ENCODE measurements around the gene KYAT1. TPM values are rescaled to one million over a fixed set of nuclear protein-coding genes. Genes with fewer than 3 reads are reported as not detected.

Gene KYAT1
- total and polyA plus RNA-seq, 2 of the 13 experiments (the other 11 are each of a cell fraction or from before 2014, with no cell fraction given) = 9.2 to 46.5 TPM

DNA sequence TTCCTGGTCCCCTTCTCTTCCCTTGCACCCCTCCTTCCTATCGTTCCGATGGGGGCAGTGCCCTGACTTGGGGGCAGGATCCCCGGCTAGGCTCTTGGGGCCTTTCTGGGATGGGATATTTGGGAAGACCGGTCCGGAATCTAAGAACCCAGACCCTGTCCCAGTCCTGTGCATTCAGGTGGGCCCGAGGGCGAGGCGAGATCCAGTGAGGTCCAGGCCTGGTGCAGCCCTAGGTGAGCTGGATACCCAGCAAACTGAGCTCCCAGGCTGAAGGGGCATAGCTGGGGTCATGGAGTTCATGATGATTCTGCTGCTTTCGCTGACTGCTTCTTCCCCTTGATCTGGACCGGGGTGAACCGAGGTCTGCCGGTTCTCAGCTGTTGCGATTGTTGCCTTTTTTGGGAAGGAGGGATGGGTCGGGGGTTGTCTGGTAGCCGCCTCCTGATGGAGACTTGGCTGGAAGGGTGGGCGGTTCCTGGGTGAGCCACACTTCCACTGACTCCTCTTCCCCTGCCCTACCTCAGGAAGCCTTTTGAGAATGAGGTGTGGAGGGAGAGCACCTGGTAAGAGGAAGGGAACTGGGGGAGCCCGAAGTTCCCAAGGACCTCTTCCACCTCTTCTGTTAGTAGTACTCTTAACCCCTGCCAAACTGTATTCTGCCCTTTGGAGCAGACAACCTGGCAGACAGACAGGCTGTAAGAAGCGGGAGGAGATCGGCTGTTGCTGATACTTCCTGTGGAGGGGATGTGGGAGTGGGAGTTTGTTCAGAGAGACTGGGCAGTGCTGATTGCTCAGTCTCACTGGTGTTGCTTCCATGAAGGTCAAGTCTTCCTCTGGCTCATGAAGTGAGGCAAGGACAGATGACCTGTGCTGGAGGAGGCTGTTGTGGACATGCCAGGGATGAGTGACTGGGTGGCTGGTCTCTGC, 1.2 kb upstream of the KYAT1 start (continued):
- TF ChIP-seq, protein P1, sequence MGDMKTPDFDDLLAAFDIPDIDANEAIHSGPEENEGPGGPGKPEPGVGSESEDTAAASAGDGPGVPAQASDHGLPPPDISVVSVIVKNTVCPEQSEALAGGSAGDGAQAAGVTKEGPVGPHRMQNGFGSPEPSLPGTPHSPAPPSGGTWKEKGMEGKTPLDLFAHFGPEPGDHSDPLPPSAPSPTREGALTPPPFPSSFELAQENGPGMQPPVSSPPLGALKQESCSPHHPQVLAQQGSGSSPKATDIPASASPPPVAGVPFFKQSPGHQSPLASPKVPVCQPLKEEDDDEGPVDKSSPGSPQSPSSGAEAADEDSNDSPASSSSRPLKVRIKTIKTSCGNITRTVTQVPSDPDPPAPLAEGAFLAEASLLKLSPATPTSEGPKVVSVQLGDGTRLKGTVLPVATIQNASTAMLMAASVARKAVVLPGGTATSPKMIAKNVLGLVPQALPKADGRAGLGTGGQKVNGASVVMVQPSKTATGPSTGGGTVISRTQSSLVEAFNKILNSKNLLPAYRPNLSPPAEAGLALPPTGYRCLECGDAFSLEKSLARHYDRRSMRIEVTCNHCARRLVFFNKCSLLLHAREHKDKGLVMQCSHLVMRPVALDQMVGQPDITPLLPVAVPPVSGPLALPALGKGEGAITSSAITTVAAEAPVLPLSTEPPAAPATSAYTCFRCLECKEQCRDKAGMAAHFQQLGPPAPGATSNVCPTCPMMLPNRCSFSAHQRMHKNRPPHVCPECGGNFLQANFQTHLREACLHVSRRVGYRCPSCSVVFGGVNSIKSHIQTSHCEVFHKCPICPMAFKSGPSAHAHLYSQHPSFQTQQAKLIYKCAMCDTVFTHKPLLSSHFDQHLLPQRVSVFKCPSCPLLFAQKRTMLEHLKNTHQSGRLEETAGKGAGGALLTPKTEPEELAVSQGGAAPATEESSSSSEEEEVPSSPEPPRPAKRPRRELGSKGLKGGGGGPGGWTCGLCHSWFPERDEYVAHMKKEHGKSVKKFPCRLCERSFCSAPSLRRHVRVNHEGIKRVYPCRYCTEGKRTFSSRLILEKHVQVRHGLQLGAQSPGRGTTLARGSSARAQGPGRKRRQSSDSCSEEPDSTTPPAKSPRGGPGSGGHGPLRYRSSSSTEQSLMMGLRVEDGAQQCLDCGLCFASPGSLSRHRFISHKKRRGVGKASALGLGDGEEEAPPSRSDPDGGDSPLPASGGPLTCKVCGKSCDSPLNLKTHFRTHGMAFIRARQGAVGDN (CRISPR knock-in tag; IDR thresholded peaks at IDR 0.05) = peak; percentile 28
- TF ChIP-seq NR1H2 (CRISPR knock-in tag; IDR thresholded peaks at IDR 0.05; ENCODE audit: borderline replicate concordance, low read depth) = 0 out of 2 replicates have a peak, but pooled peaks have one; percentile 29
- no peak for TF ChIP-seq ZNF142 (CRISPR knock-in tag; IDR thresholded peaks at IDR 0.05)
- no peak for TF ChIP-seq KLF13 (CRISPR knock-in tag; IDR thresholded peaks at IDR 0.05)
- no peak for TF ChIP-seq ISX (CRISPR knock-in tag; conservative IDR thresholded peaks at IDR 0.05)
- TF ChIP-seq, protein P2, sequence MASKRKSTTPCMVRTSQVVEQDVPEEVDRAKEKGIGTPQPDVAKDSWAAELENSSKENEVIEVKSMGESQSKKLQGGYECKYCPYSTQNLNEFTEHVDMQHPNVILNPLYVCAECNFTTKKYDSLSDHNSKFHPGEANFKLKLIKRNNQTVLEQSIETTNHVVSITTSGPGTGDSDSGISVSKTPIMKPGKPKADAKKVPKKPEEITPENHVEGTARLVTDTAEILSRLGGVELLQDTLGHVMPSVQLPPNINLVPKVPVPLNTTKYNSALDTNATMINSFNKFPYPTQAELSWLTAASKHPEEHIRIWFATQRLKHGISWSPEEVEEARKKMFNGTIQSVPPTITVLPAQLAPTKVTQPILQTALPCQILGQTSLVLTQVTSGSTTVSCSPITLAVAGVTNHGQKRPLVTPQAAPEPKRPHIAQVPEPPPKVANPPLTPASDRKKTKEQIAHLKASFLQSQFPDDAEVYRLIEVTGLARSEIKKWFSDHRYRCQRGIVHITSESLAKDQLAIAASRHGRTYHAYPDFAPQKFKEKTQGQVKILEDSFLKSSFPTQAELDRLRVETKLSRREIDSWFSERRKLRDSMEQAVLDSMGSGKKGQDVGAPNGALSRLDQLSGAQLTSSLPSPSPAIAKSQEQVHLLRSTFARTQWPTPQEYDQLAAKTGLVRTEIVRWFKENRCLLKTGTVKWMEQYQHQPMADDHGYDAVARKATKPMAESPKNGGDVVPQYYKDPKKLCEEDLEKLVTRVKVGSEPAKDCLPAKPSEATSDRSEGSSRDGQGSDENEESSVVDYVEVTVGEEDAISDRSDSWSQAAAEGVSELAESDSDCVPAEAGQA (IDR thresholded peaks at IDR 0.05; ENCODE audit: low read depth) = no peak
- TF ChIP-seq, protein P2 (CRISPR knock-in tag; IDR thresholded peaks at IDR 0.05; ENCODE audit: borderline replicate concordance) = no peak
- TF ChIP-seq SETDB1 (CRISPR knock-in tag; IDR thresholded peaks at IDR 0.05; ENCODE audit: borderline replicate concordance) = no peak
- TF ChIP-seq MXI1 (IDR thresholded peaks at IDR 0.05; ENCODE audit: borderline replicate concordance, low read depth, low read length) = no peak
